DOHH2 (cell line): ENCODE results near the gene LOC128125822.

ENCODE experiments used
- CTCF ChIP-seq: fragments of 200-600 bp; sonication (generic); IDR thresholded peaks from one replicate; pipeline ENCODE4 v1.5.1; 2014; ENCODE audit warnings: antibody characterized with exemption, mild to moderate bottlenecking, low read depth, low read length; ENCODE audit not compliant: poor library complexity, severe bottlenecking
- EZH2phosphoT487 ChIP-seq: fragments of 200-600 bp; sonication (generic); IDR thresholded peaks from 2 replicates; pipeline ENCODE4 v1.6.1; 2017; ENCODE audit warnings: borderline replicate concordance, mild to moderate bottlenecking, antibody characterized with exemption, low read length, moderate library complexity, mixed read lengths

- TF ChIP-seq CTCF (no peak), EZH2phosphoT487 (no peak)
These were observed 9.0 kb upstream of the LOC128125822 start for GRCh38 chr6:63563235-63563634.
